Measurements from ENCODE around the gene TNFAIP8L1.
"Not testable (repeated sequence)": the region's sequence is repeated elsewhere in the genome, so short reads cannot be mapped to it uniquely, and the experiment has no call there.

The TNFAIP8L1 gene

DNA sequence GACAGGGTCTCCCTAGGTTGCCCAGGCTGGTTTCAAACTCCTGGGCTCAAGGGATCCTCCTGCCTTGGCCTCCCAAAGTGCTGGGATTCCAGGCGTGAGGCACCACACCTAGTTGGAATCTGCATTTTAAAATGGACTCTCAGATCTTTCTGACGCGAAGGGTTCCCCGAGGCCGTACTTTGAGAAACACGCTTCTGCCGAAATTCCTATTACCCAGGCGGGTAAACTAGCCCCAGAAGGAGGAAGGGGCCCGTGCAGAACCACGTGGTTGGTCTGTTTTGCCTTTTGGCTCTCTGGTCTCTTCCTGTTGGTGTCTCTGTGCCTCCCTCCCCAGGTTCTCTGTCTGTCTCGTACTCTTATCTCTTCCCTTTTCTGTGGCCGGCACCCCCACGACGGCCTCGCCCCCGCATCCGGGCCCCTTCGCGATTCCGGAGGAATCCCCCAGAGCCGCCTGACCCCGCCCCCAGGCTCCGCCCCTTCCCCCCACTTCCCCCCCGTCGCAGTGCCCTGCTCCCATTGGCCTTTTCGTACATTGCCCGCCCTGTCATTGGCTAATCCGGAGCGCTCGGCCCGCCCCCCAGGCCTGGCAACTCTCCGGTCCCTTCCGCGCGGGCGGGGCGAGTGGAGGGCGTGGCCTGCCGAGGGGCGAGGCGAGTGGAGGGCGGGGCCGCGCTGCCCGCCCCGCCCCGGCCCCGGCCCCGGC lies at the start of gene TNFAIP8L1:
TNFAIP8L1 (plus strand) TSS at position 689 of the 703 bp plus-strand sequence. CDS start 12,354 bp downstream, outside the sequence.
- DNase-seq, result peak; percentile 99

DNA sequence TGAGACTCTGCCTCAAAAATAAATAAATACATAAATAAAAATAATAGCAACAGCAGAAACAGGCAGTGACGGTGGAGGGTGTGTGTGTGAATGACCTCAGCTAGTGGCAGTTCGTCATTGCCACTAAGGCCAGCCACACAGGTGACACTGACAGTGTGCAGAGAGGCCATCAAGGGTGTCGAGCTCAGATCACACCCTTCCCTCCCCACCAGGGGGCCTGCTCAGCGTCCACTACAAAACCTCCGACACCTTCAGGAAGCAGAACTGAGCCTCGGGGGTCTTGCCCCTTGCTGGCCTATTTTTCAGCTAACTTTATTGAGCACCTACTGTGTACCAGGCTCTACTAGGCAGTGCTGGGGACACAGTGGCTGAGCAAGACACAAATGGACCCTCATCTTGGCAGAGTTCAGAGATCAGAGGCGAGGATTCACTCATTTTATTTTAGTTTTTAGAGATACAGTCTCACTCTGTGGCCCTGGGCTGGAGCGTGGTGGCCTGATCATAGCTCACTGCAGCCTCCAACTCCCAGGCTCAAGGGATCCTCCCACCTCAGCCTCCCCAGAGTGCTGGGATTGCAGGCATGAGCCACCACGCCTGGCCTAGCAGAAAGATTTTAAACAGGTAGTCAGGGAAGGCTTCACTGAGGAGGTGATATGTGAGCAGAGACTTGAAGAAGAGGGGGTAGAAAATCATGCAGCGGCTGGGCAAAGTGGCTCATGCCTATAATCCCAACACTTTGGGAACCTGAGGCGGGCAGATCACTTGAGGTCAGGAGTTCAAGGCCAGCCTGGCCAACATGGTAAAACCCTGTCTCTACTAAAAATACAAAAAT lies 49.5 kb upstream of the TNFAIP8L1 start:
- no peak for DNase-seq

- DNase-seq, result no peak
Measured at GRCh38 chr19:4590559-4590958, 48.8 kb upstream of the TNFAIP8L1 start.

GRCh38 chr19:4591320-4591719 lies 48.0 kb upstream of the TNFAIP8L1 start:
- DNase-seq, result no peak

DNA sequence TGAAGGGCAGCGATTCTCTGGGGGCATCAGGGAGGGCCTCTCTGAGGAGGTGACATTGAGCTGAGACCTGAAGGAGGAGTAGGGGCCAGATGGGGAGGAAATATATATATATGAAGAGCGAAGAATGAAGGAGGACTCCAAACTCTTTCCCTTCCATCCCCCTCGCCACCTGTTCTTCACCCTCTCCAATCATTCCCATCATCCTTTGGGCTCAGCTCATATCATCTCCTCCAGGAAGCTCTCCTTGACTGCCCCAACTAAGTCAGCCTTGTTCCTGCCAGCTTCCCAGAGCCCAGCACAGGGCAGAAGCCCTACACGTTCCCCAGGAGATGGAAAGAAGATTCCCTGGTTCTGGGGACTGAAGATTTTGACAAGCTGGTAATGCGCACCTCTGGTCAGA lies 46.9 kb upstream of the TNFAIP8L1 start:
- DNase-seq, result no peak

DNA sequence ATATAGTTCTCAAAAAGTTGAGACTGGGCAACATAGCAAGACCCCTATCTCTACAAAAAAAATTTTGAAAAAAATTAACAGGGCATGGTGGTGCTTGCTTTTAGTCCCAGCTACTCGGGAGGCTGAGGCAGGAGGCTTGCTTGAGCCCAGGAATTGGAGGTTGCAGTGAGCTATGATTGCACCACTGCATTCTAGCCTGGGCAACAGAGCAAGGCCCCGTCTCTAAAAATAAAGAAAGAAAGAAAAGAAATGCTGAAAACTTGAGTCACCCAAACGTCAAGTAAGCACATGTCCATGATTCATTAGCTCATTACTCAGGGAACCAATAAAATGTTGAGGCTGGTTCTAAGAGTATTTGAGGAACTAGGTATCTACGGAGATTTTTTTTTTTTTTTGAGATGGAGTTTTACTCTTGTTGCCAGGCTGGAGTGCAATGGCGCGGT lies 45.9 kb upstream of the TNFAIP8L1 start:
- no peak for DNase-seq

- DNase-seq, result no peak
Measured at GRCh38 chr19:4594201-4594600, 45.1 kb upstream of the TNFAIP8L1 start.

- not testable (repeated sequence) for DNase-seq
Measured at GRCh38 chr19:4595158-4595557, 44.2 kb upstream of the TNFAIP8L1 start.

DNA sequence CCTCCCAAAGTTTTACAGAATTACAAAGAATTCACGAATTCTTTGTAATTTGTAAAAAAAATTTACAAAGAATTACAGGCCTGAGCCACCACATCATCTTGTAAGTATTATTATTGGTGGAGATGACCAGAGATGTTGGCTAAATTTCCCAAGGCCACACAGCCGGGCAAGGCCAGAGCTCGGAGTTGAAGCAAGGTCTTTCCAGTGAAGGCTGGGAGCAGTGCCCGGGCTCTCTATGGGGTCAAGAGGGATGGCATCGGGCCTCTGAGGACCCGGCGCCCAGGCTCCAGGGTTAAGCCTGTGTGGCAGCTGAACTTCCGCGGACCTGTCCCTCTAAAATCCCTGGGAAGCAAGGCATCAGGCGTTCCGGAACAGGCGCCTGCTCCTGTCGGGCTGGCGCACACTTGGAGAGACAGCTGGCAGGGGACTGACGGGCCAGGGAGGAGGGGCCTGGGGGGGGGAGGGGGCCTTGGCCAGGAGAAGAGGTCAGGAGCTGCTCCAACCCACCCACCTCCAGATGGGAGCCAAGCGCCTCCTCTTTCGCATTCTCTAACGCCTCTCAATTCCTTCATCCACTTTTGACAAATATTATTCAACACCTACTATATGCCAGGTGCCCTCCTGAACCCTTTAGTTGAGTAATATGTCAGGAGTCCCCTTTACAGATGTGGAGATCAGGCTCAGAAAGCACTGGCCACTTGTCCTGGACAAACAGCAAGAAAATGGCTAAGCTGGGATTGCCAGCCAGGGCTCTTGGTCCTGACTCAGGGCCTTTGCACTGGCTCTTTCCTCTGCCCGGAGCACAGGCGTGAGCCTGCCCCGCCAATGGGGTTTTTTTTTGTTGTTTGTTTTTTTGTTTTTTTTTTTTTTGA lies 43.0 kb upstream of the TNFAIP8L1 start:
- no peak for DNase-seq

- peak in 1 of 2 experiments; percentile 12 for DNase-seq
Measured at GRCh38 chr19:4597278-4597974, 41.9 kb upstream of the TNFAIP8L1 start.

DNA sequence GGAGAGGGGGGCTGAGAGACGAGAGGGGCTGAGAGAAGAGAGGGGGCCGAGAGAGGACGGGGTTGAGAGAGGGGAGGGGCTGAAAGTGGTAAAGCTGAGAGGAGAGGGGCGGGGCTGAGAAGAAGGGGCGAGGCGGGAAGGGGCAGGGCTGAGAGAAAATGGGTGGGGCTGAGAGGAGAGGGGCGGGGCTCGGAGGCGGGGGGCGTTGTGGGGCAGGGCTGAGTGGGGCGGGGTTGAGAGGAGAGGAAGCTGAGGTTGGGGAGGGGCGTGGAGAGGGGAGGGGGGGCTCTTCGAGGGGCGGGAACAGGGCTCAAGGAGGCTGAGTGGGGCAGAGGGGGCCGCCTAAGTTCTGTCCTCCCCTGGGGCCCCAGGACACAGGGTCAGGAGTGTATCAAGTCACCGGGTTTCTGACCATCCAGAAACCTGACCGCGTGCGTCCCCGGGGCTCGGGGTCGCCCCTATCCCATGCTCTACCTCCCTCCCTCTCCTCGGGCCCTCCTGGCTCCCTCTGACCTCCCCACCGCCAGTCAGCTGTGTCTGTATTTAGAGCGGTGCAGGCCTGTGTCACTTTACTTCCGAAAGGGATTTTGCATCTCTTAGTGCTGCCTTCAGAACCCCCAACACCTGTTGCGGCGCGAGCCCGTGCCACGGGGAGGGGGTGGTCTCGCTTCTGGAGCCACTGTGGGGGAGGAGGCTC lies 41.2 kb upstream of the TNFAIP8L1 start:
- DNase-seq, result peak; percentile 29

DNA sequence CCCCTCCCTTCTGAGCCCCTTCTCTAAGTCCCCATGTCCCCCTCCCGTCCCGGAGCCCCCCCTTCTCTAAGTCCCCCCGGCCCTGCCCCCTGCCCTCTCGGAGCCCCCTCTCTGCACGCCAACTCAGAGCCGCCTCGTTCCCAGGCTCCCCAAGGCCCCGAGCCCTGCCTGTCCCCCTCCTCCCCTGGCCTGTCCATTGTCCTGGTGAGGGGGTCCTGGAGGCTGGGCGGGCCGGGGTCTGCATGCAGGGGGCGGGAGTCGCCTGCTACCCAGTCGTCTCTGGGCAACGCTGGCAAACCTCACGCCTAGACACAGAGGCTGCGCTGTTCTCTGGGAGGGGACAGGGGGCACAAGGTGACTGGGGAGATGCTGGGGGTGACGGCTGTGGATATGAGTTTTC lies 40.6 kb upstream of the TNFAIP8L1 start:
- no peak for DNase-seq

DNA sequence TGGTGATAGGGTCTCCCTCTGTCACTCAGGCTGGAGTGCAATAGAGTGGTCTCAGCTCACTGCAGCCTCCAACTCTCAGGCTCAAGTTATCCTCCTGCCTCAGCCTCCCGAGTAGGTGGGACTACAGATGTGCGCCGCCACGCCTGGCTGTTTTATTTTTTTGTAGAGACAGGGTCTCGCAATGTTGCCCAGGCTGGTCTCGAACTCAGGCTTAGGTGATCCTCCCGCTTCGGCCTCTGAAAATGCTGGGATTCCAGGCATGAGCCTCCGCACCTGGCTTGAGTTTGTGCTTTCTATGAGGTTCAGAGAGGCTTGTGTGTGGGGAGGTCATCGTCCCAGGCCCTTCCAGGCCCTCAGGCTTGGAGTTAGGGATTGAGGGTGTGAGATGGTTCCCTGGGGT lies 39.2 kb upstream of the TNFAIP8L1 start:
- DNase-seq, result no peak

GRCh38 chr19:4600893-4601292 lies 38.4 kb upstream of the TNFAIP8L1 start:
- no peak for DNase-seq

- no peak for DNase-seq
Measured at GRCh38 chr19:4602173-4602788, 37.0 kb upstream of the TNFAIP8L1 start.

DNA sequence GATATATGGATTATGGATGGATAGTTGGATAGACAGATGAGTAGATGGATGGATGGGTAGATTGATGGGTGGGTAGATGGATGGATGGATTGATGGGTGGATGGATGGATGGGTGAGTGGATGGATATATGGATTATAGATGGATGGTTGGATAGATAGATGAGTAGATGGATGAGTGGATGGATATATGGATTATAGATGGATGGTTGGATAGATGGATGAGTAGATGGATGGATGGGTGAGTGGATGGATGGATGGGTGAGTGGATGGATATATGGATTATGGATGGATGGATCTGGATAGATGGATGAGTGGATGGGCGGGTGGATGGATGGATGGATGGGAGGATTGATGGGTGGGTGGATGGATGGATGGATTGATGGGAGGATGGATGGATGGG lies 36.4 kb upstream of the TNFAIP8L1 start:
- no peak for DNase-seq

GRCh38 chr19:4604912-4605311 lies 34.4 kb upstream of the TNFAIP8L1 start:
- no peak for DNase-seq

GRCh38 chr19:4606181-4606580 lies 33.1 kb upstream of the TNFAIP8L1 start:
- no peak for DNase-seq

DNA sequence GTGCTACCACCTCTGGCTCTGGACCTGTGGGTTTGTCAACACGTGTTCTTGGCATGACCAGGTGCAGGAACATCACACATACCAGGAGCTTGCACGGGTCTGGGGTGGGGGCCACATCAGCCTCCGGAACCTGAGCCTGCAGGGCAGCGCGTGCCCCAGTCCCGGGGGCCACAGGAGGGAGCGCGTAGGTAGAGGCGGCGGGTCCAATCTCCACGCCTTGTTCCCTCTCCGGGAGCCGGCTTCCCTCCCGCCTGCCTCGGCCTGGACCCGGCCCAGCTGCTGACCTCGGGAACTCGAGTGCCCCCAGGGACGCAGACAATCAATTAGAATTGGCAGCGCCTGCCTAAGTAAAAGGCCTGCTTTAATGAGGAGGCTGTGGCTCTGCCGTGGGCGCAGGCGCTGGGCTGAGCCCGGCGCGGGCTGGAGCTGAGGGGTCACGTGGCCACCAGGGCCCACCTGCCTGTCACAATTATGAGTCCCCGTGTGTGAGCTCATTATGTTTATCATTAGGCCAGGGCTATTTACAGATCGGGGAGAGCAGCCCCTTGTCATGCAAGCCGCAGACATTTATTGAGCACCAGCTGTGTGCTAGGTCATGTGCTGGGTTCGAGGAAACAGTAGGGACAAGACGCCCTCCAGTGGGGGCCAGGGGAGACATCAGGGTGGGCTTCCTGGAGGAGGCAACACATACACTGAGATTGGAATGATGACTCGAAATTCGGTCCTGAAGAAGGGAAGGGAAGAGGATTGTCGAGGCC lies 32.2 kb upstream of the TNFAIP8L1 start:
- no peak for DNase-seq

GRCh38 chr19:4609878-4610511 lies 29.3 kb upstream of the TNFAIP8L1 start:
- DNase-seq, result no peak
